Measurements from ENCODE around the gene TLR10.
"Not testable (repeated sequence)": the region's sequence is repeated elsewhere in the genome, so short reads cannot be mapped to it uniquely, and the experiment has no call there.

Gene TLR10, protein sequence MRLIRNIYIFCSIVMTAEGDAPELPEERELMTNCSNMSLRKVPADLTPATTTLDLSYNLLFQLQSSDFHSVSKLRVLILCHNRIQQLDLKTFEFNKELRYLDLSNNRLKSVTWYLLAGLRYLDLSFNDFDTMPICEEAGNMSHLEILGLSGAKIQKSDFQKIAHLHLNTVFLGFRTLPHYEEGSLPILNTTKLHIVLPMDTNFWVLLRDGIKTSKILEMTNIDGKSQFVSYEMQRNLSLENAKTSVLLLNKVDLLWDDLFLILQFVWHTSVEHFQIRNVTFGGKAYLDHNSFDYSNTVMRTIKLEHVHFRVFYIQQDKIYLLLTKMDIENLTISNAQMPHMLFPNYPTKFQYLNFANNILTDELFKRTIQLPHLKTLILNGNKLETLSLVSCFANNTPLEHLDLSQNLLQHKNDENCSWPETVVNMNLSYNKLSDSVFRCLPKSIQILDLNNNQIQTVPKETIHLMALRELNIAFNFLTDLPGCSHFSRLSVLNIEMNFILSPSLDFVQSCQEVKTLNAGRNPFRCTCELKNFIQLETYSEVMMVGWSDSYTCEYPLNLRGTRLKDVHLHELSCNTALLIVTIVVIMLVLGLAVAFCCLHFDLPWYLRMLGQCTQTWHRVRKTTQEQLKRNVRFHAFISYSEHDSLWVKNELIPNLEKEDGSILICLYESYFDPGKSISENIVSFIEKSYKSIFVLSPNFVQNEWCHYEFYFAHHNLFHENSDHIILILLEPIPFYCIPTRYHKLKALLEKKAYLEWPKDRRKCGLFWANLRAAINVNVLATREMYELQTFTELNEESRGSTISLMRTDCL

DNA sequence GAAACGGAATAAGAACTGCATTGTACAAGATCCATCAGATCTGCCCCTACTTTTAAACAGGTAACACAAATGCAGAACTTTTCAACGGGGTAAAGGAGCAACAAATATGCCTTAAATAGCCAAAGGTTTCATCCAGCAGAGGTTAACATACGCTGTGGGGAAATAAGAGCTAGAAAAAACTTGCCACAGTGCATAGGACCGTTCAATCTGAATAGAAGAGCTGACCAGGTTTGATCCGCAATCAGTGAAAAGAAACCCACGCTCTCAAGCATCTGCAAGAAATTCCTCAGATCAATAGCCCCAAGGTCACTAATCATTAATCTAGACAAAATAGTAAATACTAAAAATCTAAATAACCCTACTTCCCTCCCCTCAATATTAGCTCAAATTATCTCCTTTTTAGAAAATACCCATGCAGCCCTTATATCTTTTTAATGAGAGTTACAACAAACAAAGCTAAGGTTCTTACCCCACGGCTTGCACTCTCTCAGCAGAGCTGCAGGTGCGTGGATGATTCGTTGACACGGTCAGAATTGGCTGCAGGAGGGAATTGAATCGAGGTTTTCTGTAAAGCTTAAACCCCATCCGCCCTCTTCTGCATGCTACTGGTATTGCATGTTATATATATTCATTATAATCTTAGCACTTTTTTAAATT lies at the start of gene TLR10:
Gene TLR10, minus strand, starts transcription at position 539 of the 657 bp plus-strand sequence. CDS start 7,400 bp downstream, outside the sequence.
- DNase-seq (ENCODE audit: low read depth, low spot score): no peak

DNA sequence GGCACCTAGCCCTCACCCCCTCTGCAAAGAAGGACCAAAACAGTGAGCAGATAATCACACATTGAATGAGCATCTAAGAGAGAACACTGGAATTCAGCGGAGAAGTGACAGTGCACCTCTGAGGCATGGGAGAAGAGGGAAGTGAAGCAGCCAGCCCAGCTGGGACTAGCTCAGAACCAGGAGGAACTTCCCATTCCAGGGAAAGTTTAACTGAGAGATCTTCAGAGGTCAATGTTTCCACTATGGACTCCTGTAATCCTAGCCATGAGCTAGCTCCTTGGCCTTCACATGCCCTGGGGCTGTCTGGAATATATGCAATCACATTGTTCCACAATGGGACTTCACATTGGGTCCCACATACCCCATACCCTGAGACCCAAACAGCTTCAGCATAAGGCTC lies 49.4 kb upstream of the TLR10 start:
- DNase-seq (ENCODE audit: low read depth, low spot score): no peak

DNA sequence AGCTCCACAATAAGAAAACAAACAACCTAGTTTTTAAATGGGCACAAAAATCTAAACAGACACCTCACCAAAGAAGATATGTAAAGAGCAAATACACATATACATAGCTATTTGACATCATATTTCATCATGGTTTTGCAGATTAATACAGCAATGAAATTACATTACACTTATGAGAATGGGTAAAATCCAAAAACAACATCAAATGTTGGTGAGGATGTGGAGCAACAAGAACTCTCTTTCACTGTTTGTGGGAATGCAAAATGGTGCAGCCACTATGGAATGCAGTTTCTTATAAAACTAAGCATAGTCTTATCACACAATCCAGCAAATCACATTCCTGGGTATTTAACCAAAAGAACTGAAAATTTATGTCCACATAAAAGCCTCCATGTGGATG lies 48.9 kb upstream of the TLR10 start:
- DNase-seq (ENCODE audit: low read depth, low spot score): no peak

DNA sequence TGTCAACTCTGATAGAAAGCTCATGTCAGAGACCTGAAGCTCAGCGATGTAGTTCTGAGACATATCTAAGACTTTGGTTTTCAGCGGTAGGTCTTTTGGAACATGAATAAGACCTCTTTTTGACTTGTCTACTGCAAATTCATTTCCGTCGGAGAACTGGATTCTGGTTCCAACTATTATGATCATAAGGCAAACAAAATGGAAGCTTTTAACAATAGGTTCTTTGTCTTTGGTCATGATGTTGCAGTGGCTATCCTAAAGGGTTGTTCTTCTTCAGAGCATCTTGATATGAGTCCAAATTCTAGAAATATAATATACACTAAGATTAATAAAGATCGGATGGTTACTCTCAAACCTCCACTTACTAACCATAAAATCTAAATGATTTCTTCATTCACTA lies 46.4 kb upstream of the TLR10 start:
- no peak for DNase-seq (ENCODE audit: low read depth, low spot score)

DNA sequence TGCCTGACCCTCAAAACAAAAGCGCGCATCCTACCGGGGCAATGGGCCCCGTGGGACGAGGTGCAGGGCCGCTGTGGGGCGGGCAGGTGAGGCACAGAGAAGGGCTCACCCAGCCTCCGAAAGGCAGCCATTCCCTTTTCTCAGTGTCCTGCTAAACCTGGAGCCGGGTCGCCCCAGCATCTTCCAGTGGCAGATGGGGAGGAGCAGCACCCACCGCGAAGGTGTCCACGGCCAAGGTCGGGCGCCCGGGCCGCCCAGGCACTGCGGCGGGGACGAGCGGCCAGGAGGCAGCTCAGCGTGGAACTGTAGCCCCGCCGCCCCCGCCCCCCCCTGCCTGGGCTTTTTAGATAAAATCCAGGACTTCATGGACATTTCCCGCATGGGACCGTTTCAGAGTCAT lies 41.0 kb upstream of the TLR10 start:
- DNase-seq (ENCODE audit: low read depth, low spot score): no peak

DNA sequence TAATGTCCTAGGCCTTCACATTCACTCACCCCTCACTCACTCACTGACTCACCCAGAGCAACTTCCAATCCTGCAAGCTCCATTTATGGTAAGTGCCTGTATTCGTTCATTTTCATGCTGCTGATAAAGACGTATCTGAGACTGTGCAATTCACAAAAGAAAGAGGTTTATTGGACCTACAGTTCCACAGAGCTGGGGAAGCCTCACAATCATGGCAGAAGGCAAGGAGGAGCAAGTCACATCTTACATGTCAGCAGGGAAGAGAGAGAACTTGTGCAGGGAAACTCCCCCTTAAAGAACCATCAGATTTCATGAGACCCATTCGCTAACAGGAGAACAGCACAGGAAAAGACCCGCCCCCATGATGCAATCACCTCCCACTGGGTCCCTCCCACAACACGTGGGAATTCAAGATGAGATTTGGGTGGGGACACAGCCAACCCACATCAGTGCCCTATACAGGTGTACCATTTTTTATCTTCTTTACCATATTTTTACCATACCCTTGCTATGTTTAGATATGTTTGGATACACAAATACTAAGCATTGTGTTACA lies 40.0 kb upstream of the TLR10 start:
- DNase-seq (ENCODE audit: low read depth, low spot score): no peak

DNA sequence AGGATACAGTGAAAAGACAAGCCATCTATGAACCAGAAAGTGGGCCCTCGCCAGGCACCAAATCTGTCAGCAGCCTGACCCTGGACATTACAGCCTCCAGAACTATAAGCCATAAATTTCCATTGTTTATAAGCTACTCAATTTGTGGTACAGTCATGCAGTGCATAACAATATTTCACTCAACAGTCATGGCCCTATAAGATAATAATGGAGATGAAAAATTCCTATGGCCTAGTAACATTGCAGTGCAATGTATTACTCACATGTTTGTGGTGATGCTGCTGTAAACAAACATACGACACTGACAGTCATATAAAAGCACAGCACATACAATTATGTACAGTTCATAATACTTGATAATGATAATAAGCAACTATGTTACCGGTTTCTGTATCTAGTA lies 38.9 kb upstream of the TLR10 start:
- no peak for DNase-seq (ENCODE audit: low read depth, low spot score)

DNA sequence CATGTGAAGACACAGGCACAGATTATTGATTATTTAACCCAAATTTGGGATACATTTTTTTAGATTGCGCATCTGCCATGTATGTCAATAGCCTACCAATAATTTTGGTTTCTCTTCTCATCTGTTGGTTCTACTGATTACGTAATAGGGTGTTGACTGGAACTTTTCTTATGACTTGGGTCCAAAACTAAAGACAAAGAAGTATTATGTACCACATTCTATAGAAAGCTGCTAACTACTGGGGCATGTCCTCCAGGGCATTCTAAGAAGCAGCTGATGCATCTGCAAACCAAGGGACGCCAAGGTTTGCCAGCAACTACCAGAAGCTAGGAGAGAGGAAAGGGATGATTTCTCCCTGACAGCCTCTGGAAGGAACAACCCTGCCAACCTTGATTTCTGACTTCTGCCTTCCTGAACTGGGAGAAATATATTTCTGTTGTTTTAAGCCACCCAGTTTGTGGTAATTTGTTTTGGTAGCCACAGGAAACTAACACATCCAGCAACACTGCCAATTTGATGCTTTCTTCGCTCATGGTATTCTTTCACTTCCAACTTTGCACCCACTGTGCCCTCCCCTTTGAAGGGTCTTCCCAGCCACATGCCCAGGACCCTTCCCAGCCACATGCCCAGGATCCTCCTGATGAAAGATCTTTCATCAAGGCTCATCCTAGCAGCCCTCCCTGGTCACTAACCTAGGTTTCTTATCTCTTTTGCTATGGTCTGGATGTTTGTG lies 37.7 kb upstream of the TLR10 start:
- DNase-seq (ENCODE audit: low read depth, low spot score): no peak

DNA sequence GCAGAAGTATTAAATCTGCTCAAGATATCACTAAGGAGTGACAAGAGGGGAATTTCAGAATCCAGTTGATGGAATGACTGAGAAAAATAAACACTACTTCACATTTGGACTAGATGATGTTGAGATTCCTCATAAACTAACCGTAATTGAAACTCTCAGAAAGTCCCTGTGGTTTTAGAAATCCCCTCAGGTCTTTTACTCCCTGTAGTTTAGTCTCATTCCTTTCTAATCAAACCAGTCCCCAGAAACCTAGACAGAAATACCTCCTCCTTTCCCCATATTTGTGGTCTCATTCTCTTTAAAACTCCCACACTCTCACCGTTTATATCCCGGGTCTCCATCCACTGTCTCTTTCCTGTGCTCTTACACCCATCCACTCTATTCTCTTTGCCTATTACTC lies 36.8 kb upstream of the TLR10 start:
- DNase-seq (ENCODE audit: low read depth, low spot score): no peak

DNA sequence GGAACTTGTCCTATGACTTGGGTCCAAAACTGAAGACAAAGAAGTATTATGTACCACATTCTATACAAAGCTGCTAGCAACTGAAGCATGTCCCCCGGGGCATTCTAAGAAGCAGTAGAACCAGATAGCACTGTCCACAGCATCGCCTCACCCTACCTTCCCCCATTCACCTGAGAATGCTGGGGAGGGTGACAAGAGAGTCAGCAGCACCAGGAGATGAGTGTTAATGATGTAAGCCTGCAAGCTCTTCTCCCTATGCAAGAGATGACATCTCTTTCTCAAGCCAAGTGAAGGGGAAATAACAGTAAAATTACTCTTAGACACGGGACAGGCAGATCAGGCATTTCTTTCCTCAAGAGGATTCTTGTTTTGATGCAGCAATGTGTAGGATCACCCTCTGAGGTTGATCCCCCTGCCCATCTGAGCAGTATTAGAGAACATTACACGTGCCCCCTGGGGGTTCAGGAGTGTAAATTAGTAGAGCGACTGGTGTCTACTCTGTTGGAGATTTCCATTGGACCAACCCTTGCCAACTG lies 35.7 kb upstream of the TLR10 start:
- DNase-seq (ENCODE audit: low read depth, low spot score): no peak

DNA sequence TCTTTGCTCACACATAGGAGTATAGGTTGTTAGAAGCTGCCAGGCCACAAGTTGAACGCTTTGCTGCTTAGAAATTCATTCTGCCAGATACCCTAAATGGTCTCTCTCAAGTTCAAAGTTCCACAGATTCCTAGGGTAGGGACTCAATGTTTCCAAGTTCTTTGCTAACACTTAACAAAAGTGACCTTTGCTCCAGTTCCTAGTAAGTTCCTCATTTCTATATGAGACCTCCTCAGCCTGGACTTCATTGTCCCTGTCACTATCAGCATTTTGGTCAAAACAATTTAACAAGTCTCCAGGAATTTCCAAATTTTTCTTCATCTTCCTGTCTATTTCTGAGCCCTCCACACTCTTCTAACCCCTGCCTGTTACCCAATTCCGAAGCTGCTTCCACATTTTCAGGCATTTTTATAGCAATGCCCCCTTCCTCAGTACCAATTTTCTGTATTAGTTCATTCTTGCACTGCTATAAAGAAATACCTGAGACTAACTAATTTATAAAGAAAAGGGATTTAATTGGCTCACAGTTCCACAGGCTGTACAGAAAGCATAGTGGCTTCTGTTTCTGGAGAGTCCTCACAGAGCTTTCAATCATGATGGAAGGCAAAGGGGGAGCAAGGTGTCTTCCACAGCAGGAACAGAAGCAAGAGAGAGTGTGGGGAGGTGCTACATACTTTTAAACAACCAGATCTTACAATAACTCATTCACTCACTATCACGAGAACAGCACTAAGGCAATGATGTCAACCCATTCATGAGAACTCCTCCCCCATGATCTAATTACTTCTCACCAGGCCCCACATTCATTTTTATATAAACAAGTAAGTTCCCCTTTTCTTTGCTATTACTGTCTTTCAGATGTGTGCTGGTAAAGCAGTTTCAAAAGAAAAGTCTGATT lies 33.3 kb upstream of the TLR10 start:
- DNase-seq (ENCODE audit: low read depth, low spot score): no peak

DNA sequence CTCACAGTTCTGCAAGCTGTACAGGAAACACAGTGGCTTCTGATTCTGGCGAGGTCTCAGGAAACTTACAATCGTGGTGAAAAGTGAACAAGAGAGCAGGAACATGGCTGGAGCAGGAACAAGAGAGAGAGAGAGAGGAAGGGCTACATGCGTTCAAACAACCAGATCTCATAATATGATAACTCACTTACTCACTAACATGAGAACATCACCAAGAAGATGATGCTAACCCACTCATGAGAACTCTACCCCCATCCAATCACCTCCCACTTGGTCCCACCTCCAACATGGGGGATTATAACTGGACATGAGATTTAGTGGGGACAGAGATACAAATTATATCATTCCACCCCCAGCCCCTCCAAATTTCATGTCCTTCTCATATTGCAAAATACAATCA lies 31.6 kb upstream of the TLR10 start:
- no peak for DNase-seq (ENCODE audit: low read depth, low spot score)

DNA sequence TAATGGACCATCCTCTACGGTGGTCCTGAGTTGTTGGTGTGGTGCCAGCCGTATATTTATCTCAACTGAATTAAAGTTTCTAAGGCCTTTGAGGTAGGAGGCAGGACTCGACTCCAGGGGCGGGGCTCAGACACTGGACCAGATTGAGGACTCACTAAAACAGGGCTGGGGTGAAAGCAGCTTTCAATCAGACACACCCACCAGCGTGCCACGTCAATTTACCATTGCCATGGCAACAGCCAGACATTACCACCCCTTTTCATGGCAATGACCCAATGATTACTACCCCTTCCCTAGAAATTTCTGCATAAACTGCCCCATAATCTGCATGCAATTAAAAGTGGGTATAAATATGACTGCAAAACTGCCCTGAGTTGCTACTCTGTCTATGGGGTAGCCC lies 28.5 kb upstream of the TLR10 start:
- DNase-seq (ENCODE audit: low read depth, low spot score): no peak

DNA sequence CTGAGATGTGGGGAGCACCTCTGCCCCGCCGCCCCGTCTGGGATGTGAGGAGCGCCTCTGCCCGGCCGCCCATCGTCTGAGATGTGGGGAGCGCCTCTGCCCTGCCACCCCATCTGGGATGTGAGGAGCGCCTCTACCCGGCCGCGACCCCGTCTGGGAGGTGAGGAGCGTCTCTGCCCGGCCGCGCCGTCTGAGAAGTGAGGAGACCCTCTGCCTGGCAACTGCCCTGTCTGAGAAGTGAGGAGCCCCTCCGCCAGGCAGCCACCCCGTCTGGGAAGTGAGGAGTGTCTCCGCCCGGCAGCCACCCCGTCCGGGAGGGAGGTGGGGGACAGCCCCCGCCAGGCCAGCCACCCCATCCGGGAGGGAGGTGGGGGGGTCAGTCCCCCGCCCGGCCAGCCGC lies 24.7 kb upstream of the TLR10 start:
- not testable (repeated sequence) for DNase-seq (ENCODE audit: low read depth, low spot score)

DNA sequence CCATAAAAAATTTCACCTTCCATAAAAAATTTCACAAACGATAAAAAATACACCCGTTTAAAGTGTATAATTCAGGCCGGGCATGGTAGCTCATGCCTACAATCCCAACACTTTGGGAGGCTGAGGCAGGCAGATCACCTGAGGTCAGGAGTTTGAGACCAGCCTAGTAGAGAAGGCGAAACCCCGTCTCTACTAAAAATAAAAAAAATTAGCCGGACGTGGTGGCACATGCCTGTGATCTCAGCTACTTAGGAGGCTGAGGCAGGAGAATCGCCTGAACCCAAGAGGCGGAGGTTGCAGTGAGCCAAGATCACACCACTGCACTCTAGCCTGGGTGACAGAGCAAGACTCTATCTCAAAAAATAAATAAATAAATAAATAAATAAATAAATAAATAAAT lies 23.5 kb upstream of the TLR10 start:
- DNase-seq (ENCODE audit: low read depth, low spot score): not testable (repeated sequence)

DNA sequence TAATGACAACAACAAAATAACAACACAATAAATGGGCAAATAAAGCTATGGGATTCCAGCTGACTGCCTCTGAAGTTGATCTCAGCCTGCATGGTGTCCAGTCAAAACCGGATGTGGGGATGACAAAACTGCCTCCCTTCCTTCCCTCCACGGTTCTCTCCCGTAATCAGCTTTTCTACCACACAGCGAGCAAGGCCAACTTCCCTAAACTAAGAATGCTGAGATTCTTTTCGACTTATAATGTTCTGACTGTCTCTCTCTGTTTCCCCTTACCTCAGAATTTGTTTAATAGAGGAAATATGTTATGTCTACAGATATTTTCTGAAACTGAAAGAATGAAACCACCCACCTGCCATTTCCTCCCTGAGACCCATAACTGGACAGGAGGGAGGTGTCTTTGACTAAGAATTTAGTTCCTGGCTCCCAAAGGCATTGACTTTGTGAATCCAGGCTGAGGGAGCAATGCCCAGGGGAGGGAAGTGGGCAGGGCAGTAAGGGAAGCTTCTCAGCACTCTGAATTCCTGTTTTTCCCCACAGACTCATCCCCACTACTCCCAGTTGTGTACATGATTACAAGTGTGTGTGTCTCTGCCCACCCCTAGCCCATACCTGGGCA lies 22.8 kb upstream of the TLR10 start:
- DNase-seq (ENCODE audit: low read depth, low spot score): no peak

DNA sequence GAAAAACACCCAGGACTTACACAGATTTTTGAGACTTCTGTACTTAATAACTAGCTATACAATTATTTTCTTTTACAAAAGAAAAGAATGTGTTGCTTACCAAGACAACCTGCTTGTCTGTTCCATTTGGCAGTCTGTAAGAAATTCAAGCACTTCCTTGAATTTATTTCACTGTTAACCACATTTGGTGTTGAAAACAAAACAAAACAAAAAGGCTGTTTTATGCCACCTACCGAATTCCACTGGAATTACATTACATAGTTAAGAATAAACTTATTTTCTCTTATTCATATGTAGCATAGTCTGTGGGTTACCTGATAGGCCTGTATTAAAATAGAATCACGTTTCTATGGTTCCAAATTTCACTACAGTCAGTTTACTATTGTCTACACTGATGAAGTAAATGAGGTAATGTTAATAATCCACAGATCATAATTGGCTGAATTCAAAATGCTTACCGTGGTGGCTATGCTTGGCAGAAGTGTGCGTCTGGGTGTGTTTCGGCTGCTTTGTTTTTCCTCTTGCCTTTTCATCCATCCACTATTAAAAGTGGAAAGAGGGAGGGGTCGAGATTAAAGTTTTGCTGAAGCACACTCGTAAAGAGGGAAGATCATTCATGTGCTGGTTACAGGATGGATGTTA lies 22.0 kb upstream of the TLR10 start, which contains the start of gene TLR1:
Gene TLR1, minus strand, starts transcription at position 138 of the 642 bp plus-strand sequence. CDS start 5,960 bp downstream, outside the sequence.
- DNase-seq (ENCODE audit: low read depth, low spot score): no peak

DNA sequence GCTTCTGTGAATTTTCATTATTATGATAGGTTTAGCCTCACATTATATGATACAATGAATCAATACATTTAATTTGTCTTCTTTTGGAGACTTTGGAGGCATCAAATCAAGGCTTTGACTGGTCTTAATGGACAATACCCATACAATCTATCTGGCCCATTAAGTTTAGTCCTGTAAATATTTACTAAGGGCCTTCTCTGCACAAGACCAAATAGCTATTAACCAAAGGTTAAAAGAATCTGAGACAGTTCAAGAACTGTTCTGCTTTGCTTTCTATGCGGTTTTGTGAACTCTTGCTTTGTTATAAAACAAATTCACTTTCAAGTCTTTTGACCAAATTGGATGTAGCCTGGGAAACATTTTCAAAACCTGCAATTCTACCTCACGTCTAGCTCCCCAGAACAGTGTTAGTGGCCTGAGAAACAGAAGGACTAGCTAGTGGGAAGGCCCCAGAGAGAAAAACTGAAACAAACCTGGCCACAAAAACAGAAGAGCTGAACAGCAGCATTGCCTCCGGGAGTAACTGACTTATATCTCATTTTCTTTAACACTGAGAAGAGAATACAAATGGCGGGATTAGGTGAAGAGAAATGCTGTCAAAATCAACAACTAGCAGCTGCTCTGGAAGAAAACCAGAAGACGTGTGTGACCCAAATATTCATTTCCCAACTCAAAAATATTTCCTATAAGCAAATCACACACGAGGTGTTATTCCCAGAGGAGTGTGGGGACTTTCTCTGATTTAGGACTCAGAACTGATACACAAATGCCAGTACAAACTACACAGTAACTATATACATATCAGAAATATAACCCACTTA lies 21.3 kb upstream of the TLR10 start:
- no peak for DNase-seq (ENCODE audit: low read depth, low spot score)
